HG02759 (cell line): Measurements from ENCODE around the gene LAMB4.

ENCODE experiments used
- ATAC-seq: cut with Tn5 transposase; IDR thresholded peaks from one replicate; pipeline ENCODE4 v1.9.1; 2021; ENCODE audit warnings: mild to moderate bottlenecking, moderate library complexity; ENCODE audit not compliant: unreplicated experiment

The LAMB4 gene

GRCh38 chr7:108142675-108143259 is 12.6 kb upstream of the LAMB4 start:
- ATAC-seq = no peak

- ATAC-seq = no peak
These were observed 12.0 kb upstream of the LAMB4 start for GRCh38 chr7:108142180-108142579.

DNA sequence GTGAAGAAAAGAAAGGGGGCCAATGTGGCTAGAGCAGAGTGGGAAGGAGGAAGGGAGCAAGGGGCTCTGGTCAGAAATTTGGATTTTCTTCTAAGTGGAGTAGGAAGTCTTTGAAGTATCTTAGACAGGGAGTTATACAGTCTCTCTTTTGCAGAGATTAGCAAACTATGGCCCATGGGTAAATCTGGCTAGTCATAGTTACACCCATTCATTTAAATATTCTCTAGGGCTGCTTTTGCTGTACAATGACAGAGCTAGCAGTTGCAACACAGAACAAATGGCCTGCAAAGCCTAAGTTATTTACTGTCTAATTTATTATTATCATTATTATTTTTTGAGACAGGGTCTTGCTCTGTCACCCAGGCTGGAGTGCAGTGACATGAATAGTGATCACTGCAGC is 10.5 kb upstream of the LAMB4 start:
- ATAC-seq = no peak

DNA sequence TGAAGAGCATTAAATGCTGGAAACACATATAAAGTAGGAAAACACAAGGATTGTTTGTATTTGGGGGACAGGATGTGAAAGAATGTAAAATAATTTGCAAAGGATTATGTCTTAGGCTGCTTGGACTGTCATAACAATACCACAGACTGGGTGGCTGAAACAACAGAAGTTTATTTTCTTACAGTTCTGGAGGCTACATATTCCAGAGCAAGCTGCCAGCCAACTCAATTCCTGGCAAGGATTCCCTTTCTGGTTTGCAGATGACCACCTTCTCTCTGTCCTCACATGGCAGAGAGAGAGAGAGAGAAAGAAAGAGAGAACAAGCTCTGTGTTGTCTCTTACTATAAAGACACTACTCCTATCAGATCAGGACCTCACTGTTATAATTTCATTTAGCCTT is 8.8 kb upstream of the LAMB4 start:
- ATAC-seq = no peak

DNA sequence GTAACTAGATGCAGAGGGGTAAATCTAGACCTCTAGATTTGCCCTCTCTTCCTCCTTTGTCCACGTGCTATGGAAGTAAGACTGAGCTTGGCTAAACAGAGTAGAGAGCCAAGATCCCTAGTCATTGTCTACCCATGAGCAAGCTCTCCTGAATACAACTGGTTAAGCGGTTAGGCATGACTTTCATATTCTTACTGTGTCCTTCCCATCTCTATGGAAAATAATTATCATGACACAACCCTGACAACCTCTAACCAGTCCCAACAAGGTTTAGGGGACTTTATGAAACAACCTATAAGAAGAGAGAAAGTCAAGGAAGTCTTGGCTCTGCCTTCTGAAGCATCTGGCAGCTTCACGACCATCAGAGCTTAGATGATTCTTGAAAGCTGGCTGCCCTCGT is 7.8 kb upstream of the LAMB4 start:
- no peak for ATAC-seq

- no peak for ATAC-seq
These were observed 6.9 kb upstream of the LAMB4 start for GRCh38 chr7:108137040-108137439.

GRCh38 chr7:108136191-108136688 is 6.1 kb upstream of the LAMB4 start:
- ATAC-seq = peak; percentile 27

DNA sequence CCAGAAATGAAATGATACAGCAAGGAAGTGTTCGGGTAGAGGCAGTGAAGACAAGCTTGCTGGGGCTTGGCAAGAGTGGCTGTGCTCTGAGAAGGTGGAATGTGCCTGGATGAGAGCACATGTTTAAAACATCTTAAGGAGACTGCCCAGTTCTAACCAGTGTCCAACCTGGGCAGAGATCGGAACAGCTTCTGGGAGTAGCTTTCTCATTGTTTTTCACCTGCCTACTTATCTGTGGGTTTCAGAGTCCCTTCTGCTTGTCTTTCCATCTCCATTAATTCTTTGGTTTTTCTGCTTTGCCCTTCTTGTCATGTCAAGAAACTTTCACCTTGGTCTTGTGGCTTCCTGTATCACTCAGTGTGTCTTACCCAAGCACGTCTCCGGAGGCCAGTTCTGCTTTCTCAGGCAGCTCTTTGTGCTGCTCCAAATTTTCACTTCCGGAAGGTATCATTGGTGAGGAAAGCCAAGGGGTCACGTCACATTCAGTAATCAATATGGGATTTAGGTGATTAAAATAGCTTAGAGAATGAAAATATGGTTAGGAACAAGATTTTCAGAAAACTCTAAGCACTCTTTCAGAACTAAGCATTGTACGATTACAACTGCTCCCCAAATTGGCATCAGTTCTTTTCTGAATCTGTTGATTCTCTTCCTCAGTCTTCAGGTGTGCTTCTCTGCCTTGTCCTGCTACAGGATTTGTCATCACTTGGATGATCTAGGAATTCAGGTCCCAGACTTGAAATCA is 5.5 kb upstream of the LAMB4 start:
- peak; percentile 97 for ATAC-seq

GRCh38 chr7:108134486-108134885 is 4.3 kb upstream of the LAMB4 start:
- ATAC-seq = no peak

GRCh38 chr7:108132551-108133265 is 2.5 kb upstream of the LAMB4 start:
- no peak for ATAC-seq

- no peak for ATAC-seq
These were observed 869 bp downstream of the LAMB4 start for GRCh38 chr7:108129018-108129965.

GRCh38 chr7:108128514-108128913 is 1.6 kb downstream of the LAMB4 start:
- no peak for ATAC-seq

- ATAC-seq = no peak
These were observed 2.7 kb downstream of the LAMB4 start for GRCh38 chr7:108127461-108127860.

DNA sequence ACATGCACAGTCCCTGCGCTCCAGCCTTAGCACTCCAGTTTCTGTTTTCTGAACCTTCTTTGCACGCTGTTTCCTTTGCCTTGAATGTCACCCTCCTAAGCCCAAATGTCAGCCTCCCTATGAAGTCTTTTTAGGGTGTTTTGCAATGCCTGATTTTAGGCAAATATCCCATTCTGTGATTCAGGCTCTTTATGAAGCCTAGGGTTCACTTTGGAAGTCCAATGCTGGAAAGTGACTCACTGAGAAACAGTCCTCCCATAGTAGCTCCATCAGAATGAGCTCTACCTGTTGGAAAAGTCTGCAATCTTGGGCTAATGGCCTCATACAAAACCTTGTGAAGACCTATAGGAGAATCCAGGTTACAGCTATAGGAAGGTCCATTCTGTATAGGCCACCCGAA is 5.3 kb downstream of the LAMB4 start:
- ATAC-seq = no peak

DNA sequence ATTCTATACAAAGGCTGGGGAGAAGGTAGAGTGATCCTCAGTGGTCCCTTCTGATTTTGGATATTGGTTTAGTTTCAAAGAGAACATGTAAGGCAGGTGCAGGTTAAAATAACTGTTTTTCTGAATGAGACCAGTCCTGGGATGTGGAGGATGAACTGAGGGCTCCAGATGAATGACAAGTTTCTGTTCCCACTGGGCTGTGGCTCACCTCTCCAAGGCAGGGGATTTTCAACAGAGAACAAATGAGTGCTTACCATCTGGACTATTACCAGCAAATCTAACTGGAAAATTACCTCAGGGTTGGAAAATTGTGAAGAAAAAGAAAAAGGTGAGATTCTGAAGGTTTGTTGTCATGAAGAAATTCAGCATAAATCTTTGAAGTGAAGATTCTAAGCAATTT is 8.0 kb downstream of the LAMB4 start:
- ATAC-seq = no peak

- ATAC-seq = no peak
These were observed 9.2 kb downstream of the LAMB4 start for GRCh38 chr7:108120933-108121332.

- ATAC-seq = no peak
These were observed 10.0 kb downstream of the LAMB4 start for GRCh38 chr7:108120196-108120595.

- ATAC-seq = no peak
These were observed 11.2 kb downstream of the LAMB4 start for GRCh38 chr7:108118959-108119358.

GRCh38 chr7:108114117-108114841 is 15.9 kb downstream of the LAMB4 start:
- peak; percentile 82 for ATAC-seq

DNA sequence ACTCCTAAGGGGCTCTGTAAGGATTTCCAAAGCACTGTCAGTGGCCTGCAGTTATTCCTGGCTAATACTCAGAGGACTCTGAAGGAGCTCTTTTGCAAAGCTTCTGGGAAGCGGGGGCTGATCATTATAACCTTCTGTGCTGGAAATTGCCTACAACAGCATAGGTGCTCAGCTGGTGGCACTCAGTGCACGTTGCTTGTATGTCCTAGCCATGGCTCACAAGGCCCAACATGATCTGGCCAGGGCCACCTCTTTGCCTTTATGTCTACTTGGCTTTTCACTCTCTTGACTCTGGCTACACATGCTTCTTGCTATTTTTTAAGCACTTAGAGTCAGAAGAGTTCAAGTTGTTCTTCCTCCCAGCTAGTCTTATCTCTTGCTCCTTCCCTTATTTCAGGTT is 17.5 kb downstream of the LAMB4 start:
- ATAC-seq = no peak
